ENCODE results near the gene SCFD1.

DNA sequence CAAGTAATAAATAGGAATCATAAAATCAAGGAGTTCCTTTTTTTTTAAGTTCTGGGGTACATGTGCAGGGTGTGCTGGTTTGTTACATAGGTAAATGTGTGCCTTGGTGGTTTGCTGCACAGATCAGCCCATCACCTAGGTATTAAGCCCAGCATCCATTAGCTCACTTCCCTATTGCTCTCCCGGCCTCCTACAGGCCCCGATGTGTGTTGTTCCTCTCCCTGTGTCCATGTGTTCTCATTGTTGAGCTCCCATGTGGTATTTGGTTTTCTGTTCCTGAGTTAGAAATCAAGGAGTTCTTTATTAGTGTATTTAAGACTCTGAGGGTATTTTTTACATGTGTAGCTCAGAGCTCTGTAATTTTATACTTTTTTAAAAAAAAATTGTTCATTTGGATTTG lies 86.0 kb downstream of the SCFD1 start:
- TF ChIP-seq POLR2A (IDR thresholded peaks at IDR 0.05): no peak
- TF ChIP-seq, protein P1, sequence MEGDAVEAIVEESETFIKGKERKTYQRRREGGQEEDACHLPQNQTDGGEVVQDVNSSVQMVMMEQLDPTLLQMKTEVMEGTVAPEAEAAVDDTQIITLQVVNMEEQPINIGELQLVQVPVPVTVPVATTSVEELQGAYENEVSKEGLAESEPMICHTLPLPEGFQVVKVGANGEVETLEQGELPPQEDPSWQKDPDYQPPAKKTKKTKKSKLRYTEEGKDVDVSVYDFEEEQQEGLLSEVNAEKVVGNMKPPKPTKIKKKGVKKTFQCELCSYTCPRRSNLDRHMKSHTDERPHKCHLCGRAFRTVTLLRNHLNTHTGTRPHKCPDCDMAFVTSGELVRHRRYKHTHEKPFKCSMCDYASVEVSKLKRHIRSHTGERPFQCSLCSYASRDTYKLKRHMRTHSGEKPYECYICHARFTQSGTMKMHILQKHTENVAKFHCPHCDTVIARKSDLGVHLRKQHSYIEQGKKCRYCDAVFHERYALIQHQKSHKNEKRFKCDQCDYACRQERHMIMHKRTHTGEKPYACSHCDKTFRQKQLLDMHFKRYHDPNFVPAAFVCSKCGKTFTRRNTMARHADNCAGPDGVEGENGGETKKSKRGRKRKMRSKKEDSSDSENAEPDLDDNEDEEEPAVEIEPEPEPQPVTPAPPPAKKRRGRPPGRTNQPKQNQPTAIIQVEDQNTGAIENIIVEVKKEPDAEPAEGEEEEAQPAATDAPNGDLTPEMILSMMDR (IDR thresholded peaks at IDR 0.05): no peak
